Esophagus (tissue), 2 donors: ENCODE data around the gene CSF2RB. TPM values are rescaled to one million over a fixed set of nuclear protein-coding genes. Genes with fewer than 3 reads are reported as not detected.

Experiments used
- H3K27ac ChIP-seq, 2 donors: one replicate each; pipeline ENCODE4 v1.5.1; 2013; ENCODE audit warnings: low read depth in 2 of 2, mild to moderate bottlenecking in 2 of 2, inconsistent platforms in 1 of 2, low read length in 1 of 2, moderate library complexity in 1 of 2
- H3K27me3 ChIP-seq, 2 donors: one replicate each; pipeline ENCODE4 v1.6.1; 2013; ENCODE audit warnings: low read length in 2 of 2, control low read depth in 1 of 2, mild to moderate bottlenecking in 1 of 2; ENCODE audit not compliant: insufficient read depth in 2 of 2, control insufficient read depth in 1 of 2
- H3K36me3 ChIP-seq, 2 donors: one replicate each; pipeline ENCODE4 v1.6.1; 2013; ENCODE audit warnings: low read length in 1 of 2; ENCODE audit not compliant: control insufficient read depth in 2 of 2, insufficient read depth in 2 of 2
- H3K4me1 ChIP-seq, 2 donors: one replicate each; pipeline ENCODE4 v1.6.1; 2013; ENCODE audit warnings: low read length in 1 of 2; ENCODE audit not compliant: control insufficient read depth in 2 of 2, insufficient read depth in 2 of 2
- H3K4me3 ChIP-seq, 2 donors: one replicate each; pipeline ENCODE4 v1.5.1; 2013; ENCODE audit warnings: low read length in 2 of 2, mild to moderate bottlenecking in 2 of 2, low read depth in 1 of 2, moderate library complexity in 1 of 2
- H3K9me3 ChIP-seq, 2 donors: one replicate each; pipeline ENCODE4 v1.6.1; 2013; ENCODE audit warnings: mild to moderate bottlenecking in 2 of 2, low read depth in 1 of 2, low read length in 1 of 2, moderate library complexity in 1 of 2; ENCODE audit not compliant: control insufficient read depth in 2 of 2, insufficient read depth in 1 of 2
- WGBS, 2 donors: extraction: QIAGEN DNeasy Blood & Tissue Kit; methylation state at CpG; one replicate each; pipeline ENCODE4 v1.1.7; 2013; 5-methylcytosine and 5-hydroxymethylcytosine counted together
- polyA plus RNA-seq, 2 donors: library from polyadenylated mRNA; stranded (reverse); fragments of 200-250 nt; gene quantifications; one replicate each; pipeline ENCODE4 v1.2.3, GENCODE V29; 2013
- donor health status: healthy with polysubstance abuse.
- donor health status: Bipolar disorder and iron deficiency.

Gene CSF2RB
- polyA plus RNA-seq, 2 donors = 0.75 to 1.5 TPM

- 20 to 23% methylated on average over 4 of the region's 4 CpGs for WGBS, 2 donors
Observed at GRCh38 chr22:36900880-36901279, 12.5 kb upstream of the CSF2RB start.

GRCh38 chr22:36901411-36902142, 11.9 kb upstream of the CSF2RB start:
- WGBS, 2 donors = 82 to 83% methylated on average over 13 of the region's 13 CpGs
- H3K4me3 ChIP-seq = no peak overlapping the region
- H3K36me3 ChIP-seq = no peaks in the 10 kb centered on the region
- H3K4me1 ChIP-seq = peaks cover 0 to 3% of the 10 kb centered on the region in 2 donors
- no peaks in the 10 kb centered on the region for H3K27me3 ChIP-seq
- H3K27ac ChIP-seq = no peak overlapping the region
- H3K9me3 ChIP-seq = peaks cover 0 to 5% of the 10 kb centered on the region in 2 donors

More at GRCh38 chr22:36900880-36901279, 12.5 kb upstream of the CSF2RB start:
- Histone ChIP-seq H3K4me1 (peaks cover 0 to 3% of the 10 kb centered on the region in 2 donors), H3K27ac (no peak overlapping the region), H3K27me3 (no peaks in the 10 kb centered on the region), H3K9me3 (peaks cover under 1 to 5% of the 10 kb centered on the region in 2 donors), H3K4me3 (no peak overlapping the region), H3K36me3 (no peaks in the 10 kb centered on the region)

- peaks cover 0 to 5% of the 10 kb centered on the region in 2 donors for H3K9me3 ChIP-seq
- no peaks in the 10 kb centered on the region for H3K27me3 ChIP-seq
- H3K4me1 ChIP-seq = peaks cover 0 to 3% of the 10 kb centered on the region in 2 donors
- no peak overlapping the region for H3K27ac ChIP-seq
- WGBS, 2 donors = 75 to 76% methylated on average over 8 of the region's 8 CpGs
- no peaks in the 10 kb centered on the region for H3K36me3 ChIP-seq
- no peak overlapping the region for H3K4me3 ChIP-seq
Observed at GRCh38 chr22:36902143-36902926, 11.1 kb upstream of the CSF2RB start.

GRCh38 chr22:36904260-36904880, 9.1 kb upstream of the CSF2RB start:
- H3K27me3 ChIP-seq = no peaks in the 10 kb centered on the region
- H3K4me3 ChIP-seq = no peak overlapping the region
- H3K4me1 ChIP-seq = peaks cover 0 to 3% of the 10 kb centered on the region in 2 donors
- 77 to 81% methylated on average over 6 of the region's 6 CpGs for WGBS, 2 donors
- H3K36me3 ChIP-seq = no peaks in the 10 kb centered on the region
- no peak overlapping the region for H3K27ac ChIP-seq
- H3K9me3 ChIP-seq = peaks cover 0 to 5% of the 10 kb centered on the region in 2 donors

GRCh38 chr22:36907253-36908195, 5.9 kb upstream of the CSF2RB start:
- 80 to 85% methylated on average over 7 of the region's 7 CpGs for WGBS, 2 donors
- Histone ChIP-seq H3K9me3 (peaks cover 0 to 2% of the 10 kb centered on the region in 2 donors), H3K4me3 (no peak overlapping the region), H3K36me3 (no peaks in the 10 kb centered on the region), H3K4me1 (no peaks in the 10 kb centered on the region), H3K27me3 (no peaks in the 10 kb centered on the region), H3K27ac (no peak overlapping the region)

GRCh38 chr22:36910461-36910860, 3.0 kb upstream of the CSF2RB start:
- H3K9me3 ChIP-seq = peaks cover 0 to 2% of the 10 kb centered on the region in 2 donors
- H3K27ac ChIP-seq = no peak overlapping the region
- H3K4me1 ChIP-seq = no peaks in the 10 kb centered on the region
- no peaks in the 10 kb centered on the region for H3K36me3 ChIP-seq
- H3K4me3 ChIP-seq = no peak overlapping the region
- H3K27me3 ChIP-seq = no peaks in the 10 kb centered on the region

GRCh38 chr22:36911887-36912661, 1.4 kb upstream of the CSF2RB start:
- no peaks in the 10 kb centered on the region for H3K27me3 ChIP-seq
- H3K4me1 ChIP-seq = no peaks in the 10 kb centered on the region
- 65 to 70% methylated on average over 13 of the region's 13 CpGs for WGBS, 2 donors
- no peak overlapping the region for H3K27ac ChIP-seq
- H3K4me3 ChIP-seq = no peak overlapping the region
- peaks cover 0 to 2% of the 10 kb centered on the region in 2 donors for H3K9me3 ChIP-seq
- no peaks in the 10 kb centered on the region for H3K36me3 ChIP-seq

GRCh38 chr22:36912694-36913426, 568 bp upstream of the CSF2RB start:
- H3K27ac ChIP-seq = no peak overlapping the region
- no peaks in the 10 kb centered on the region for H3K4me1 ChIP-seq
- no peaks in the 10 kb centered on the region for H3K27me3 ChIP-seq
- no peaks in the 10 kb centered on the region for H3K36me3 ChIP-seq
- H3K9me3 ChIP-seq = peaks cover 0 to 2% of the 10 kb centered on the region in 2 donors
- H3K4me3 ChIP-seq = no peak overlapping the region
- 79 to 83% methylated on average over 8 of the region's 8 CpGs for WGBS, 2 donors
